NCI-H2107 treated with DMSO at 0.1 percent for 48 hours (cell line): ENCODE measurements around the gene NFE2L2.
A peak's percentile ranks its signal among the peaks of the same experiment; 100 is the strongest.
"Not testable (repeated sequence)": the region's sequence is repeated elsewhere in the genome, so short reads cannot be mapped to it uniquely, and the experiment has no call there.

Source experiments
- DNase-seq: peaks from one replicate; lab custom pipeline; 2025; ENCODE audit not compliant: unreplicated experiment; lab: John Stamatoyannopoulos, UW

NFE2L2 gene

GRCh38 chr2:177239932-177240630, 24.4 kb downstream of the NFE2L2 start:
- no peak for DNase-seq

- no peak for DNase-seq
Measured at GRCh38 chr2:177239053-177239452, 25.5 kb downstream of the NFE2L2 start.

- DNase-seq, result no peak
Measured at GRCh38 chr2:177237932-177238331, 26.6 kb downstream of the NFE2L2 start.

- DNase-seq, result no peak
Measured at GRCh38 chr2:177235855-177236437, 28.6 kb downstream of the NFE2L2 start.

GRCh38 chr2:177234267-177234666, 30.3 kb downstream of the NFE2L2 start:
- no peak for DNase-seq

- no peak for DNase-seq
Measured at GRCh38 chr2:177232098-177232704, 32.3 kb downstream of the NFE2L2 start.

- no peak for DNase-seq
Measured at GRCh38 chr2:177231270-177231669, 33.3 kb downstream of the NFE2L2 start.

GRCh38 chr2:177229442-177230242, 34.9 kb downstream of the NFE2L2 start:
- peak; percentile 32 for DNase-seq

- no peak for DNase-seq
Measured at GRCh38 chr2:177225965-177226360, 38.6 kb downstream of the NFE2L2 start.

GRCh38 chr2:177223436-177223835, 41.1 kb downstream of the NFE2L2 start:
- DNase-seq, result not testable (repeated sequence)

- DNase-seq, result no peak
Measured at GRCh38 chr2:177221970-177222369, 42.6 kb downstream of the NFE2L2 start.

GRCh38 chr2:177221534-177221933, 43.0 kb downstream of the NFE2L2 start:
- no peak for DNase-seq

GRCh38 chr2:177219787-177220186, 44.7 kb downstream of the NFE2L2 start:
- DNase-seq, result not testable (repeated sequence)

GRCh38 chr2:177217247-177217843, 47.2 kb downstream of the NFE2L2 start:
- DNase-seq, result no peak

- peak; percentile 64 for DNase-seq
Measured at GRCh38 chr2:177212891-177213856, 51.4 kb downstream of the NFE2L2 start.

- DNase-seq, result peak; percentile 91
Measured at GRCh38 chr2:177212106-177212890, 52.2 kb downstream of the NFE2L2 start, which contains the start of gene HNRNPA3. TSS of gene HNRNPA3 (plus strand) at chr2:177212794. CDS start at chr2:177212800, 6 bp downstream.

GRCh38 chr2:177211576-177212105, 52.9 kb downstream of the NFE2L2 start:
- DNase-seq, result peak; percentile 48

GRCh38 chr2:177211169-177211568, 53.4 kb downstream of the NFE2L2 start:
- no peak for DNase-seq

GRCh38 chr2:177207101-177207500, 57.4 kb downstream of the NFE2L2 start:
- no peak for DNase-seq
